Stimulated activated CD4-positive, alpha-beta T cell treated with anti-CD3 and anti-CD28 coated beads, Interleukin-2, amount 100 ng/mL, for 48 hours (primary cell): ENCODE measurements around the gene ZEB2.

ENCODE experiments used
- DNase-seq, 2 donors: peaks; one replicate each; pipeline ENCODE4 v3.0.0-alpha.2; 2020

ZEB2 gene

GRCh38 chr2:144468823-144469595 lies 50.9 kb downstream of the ZEB2 start:
- no peak for DNase-seq

- no peak for DNase-seq
Observed at GRCh38 chr2:144467502-144468137, 52.3 kb downstream of the ZEB2 start.

GRCh38 chr2:144466637-144467036 lies 53.3 kb downstream of the ZEB2 start:
- no peak for DNase-seq

- DNase-seq = no peak
Observed at GRCh38 chr2:144465749-144466148, 54.2 kb downstream of the ZEB2 start.

GRCh38 chr2:144464730-144465129 lies 55.2 kb downstream of the ZEB2 start:
- DNase-seq = no peak

GRCh38 chr2:144463266-144463665 lies 56.7 kb downstream of the ZEB2 start:
- DNase-seq = no peak

- no peak for DNase-seq
Observed at GRCh38 chr2:144462266-144462665, 57.7 kb downstream of the ZEB2 start.

- DNase-seq = no peak
Observed at GRCh38 chr2:144461308-144461766, 58.6 kb downstream of the ZEB2 start.

GRCh38 chr2:144460727-144461307 lies 59.1 kb downstream of the ZEB2 start:
- DNase-seq = no peak

- DNase-seq = no peak
Observed at GRCh38 chr2:144459937-144460336, 60.0 kb downstream of the ZEB2 start.

- no peak for DNase-seq
Observed at GRCh38 chr2:144459286-144459685, 60.6 kb downstream of the ZEB2 start.

- no peak for DNase-seq
Observed at GRCh38 chr2:144458541-144458940, 61.4 kb downstream of the ZEB2 start.

- DNase-seq = no peak
Observed at GRCh38 chr2:144456680-144457079, 63.2 kb downstream of the ZEB2 start.

- no peak for DNase-seq
Observed at GRCh38 chr2:144455987-144456386, 63.9 kb downstream of the ZEB2 start.

GRCh38 chr2:144454466-144455287 lies 65.2 kb downstream of the ZEB2 start:
- DNase-seq = no peak

- no peak for DNase-seq
Observed at GRCh38 chr2:144453486-144454158, 66.3 kb downstream of the ZEB2 start.

- no peak for DNase-seq
Observed at GRCh38 chr2:144452989-144453336, 67.0 kb downstream of the ZEB2 start.

- no peak for DNase-seq
Observed at GRCh38 chr2:144452169-144452988, 67.5 kb downstream of the ZEB2 start.

- DNase-seq = no peak
Observed at GRCh38 chr2:144451443-144451842, 68.5 kb downstream of the ZEB2 start.

- no peak for DNase-seq
Observed at GRCh38 chr2:144449028-144449406, 70.9 kb downstream of the ZEB2 start.

- no peak for DNase-seq
Observed at GRCh38 chr2:144448389-144449027, 71.4 kb downstream of the ZEB2 start.
